22Rv1 (cell line): ENCODE data around the gene TF.

ENCODE experiments used
- CTCF ChIP-seq: fragments of 450-650 bp; IDR thresholded peaks from 2 replicates; pipeline ENCODE4 v1.5.1; 2017; ENCODE audit warnings: mild to moderate bottlenecking
- ZFX ChIP-seq: fragments of 450-650 bp; IDR thresholded peaks from 2 replicates; pipeline ENCODE4 v1.6.1; 2017; ENCODE audit warnings: antibody characterized with exemption, borderline replicate concordance

GRCh38 chr3:133744241-133744640 is 2.0 kb upstream of the TF start:
- no peak for TF ChIP-seq CTCF
- no peak for TF ChIP-seq ZFX
